ENCODE data around the gene MSI2.
"Not testable (repeated sequence)": the region's sequence is repeated elsewhere in the genome, so short reads cannot be mapped to it uniquely, and the experiment has no call there.

MSI2 gene

DNA sequence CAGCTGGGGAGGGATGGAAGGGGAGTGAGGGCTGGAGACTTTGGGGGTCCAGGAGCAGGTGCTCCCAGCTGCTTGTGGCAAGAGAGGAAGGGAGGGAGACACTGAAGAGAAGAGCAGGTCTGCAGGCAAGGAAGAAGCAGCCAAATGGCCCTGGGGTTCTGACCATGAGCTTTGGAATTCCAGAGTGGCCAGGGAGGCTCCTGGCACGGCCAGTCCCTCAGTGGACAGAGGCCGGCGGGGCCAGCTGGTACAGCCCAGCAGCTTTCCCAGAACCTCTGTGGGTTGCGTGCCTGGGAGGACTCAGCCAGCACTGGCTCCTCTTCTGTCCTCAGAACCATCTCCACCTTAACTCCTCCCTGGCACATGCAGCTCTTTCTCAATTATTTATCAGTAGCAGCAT, 233.0 kb downstream of the MSI2 start:
- no peak for DNase-seq

- DNase-seq: no peak
These were observed 234.0 kb downstream of the MSI2 start for GRCh38 chr17:57490111-57490845.

DNA sequence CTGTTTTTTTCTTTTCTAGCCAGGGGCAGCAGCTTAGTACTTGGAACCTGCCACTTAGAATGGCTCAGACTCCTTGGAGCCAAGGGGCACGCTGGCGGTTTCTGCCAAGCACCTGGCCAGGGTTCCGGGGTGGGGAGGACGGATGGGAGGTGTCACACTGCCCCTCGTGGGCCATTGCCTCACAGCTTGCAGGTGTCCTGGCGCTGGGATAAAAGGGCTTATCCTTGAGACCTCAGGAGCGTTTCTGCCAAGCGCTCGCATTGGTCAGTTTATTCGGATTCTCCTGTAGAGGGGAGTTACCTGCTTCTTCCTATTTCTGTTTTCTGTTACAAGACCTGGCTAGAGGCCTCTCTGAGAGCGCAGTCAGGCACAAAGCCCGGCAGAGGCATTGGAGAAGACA, 234.6 kb downstream of the MSI2 start:
- DNase-seq: no peak

DNA sequence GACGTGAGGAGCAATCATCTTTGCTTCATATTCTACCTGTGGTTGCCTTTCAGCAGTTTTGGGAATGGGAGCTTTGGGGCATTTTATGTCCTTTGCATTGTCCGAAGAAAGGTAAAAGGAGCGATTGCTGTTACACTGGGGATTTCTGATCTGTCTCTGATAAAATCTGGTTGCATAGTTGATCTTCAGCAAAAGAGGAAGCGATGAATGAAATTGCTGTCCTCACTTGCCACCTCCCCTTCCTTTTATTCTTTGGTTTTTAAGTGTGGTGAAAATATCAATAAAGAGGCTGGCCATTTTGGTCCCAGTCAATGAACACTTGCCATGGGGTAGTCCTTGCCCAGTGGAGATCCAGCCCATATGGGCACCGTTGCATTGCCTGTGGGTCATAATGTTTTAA, 236.8 kb downstream of the MSI2 start:
- DNase-seq: no peak

DNA sequence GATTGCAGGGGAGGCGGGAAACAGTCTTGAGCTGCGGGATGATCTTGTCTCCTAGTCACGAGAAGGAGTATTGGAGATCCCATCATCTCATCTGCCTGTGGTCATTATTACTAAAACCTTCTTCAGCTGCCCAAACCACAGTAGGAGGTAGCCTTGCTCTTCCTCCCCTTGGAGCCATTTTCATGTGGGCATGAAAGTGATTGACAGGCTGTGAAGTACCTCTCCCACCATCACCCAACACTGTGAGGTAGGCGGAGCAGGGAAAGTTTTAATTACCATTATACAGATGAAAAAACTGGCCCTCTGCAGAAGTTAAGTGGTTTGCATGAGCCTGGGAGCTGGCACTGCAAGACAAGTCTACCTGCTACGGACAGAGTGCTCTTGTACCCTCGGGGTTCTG, 237.3 kb downstream of the MSI2 start:
- DNase-seq: no peak

GRCh38 chr17:57494443-57494842, 238.1 kb downstream of the MSI2 start:
- DNase-seq: no peak

- no peak for DNase-seq
These were observed 239.4 kb downstream of the MSI2 start for GRCh38 chr17:57495771-57496170.

DNA sequence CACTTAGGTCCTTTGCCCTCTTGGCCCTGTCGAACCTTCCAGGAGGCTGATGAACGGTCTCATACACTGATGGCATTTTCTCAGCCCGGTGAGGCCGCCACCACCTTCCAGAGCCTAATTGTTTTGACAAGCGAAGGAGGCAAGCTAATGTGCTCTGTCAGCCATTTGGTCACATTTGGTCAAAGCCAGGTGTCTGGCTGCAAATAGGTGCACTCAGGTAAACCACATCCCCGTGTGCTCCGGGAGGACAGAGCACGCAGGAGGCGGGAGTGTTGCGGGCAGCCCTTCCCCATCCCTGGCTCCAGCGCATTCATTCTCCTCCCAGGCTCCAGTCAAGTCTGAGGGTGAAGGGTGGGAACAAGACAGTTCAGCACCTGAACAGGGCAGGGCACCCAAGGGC, 240.1 kb downstream of the MSI2 start:
- no peak for DNase-seq

GRCh38 chr17:57498443-57498842, 242.1 kb downstream of the MSI2 start:
- DNase-seq: no peak

- not testable (repeated sequence) for DNase-seq
These were observed 242.9 kb downstream of the MSI2 start for GRCh38 chr17:57499221-57499620.

DNA sequence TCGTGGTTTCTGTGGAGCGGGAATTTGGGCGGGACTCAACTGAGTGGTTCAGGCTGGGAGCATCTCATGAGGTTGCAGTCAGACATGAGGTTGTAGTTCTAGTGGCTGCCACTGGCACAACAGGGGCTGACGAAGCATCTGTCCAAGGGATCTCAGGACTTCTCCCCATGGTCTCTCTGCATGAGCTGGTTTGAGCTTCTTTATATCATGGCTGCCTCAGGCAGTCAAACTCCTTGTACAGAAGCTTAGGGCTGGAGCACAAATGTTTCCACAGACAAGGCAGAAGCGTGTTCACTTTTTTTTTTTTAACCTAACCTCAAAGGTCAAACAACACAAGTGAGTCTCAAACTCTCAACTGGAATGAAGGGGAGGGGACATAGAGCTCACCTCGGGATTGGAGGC, 243.3 kb downstream of the MSI2 start:
- DNase-seq: no peak

GRCh38 chr17:57501016-57501415, 244.7 kb downstream of the MSI2 start:
- no peak for DNase-seq

- no peak for DNase-seq
These were observed 245.7 kb downstream of the MSI2 start for GRCh38 chr17:57502022-57502421.

DNA sequence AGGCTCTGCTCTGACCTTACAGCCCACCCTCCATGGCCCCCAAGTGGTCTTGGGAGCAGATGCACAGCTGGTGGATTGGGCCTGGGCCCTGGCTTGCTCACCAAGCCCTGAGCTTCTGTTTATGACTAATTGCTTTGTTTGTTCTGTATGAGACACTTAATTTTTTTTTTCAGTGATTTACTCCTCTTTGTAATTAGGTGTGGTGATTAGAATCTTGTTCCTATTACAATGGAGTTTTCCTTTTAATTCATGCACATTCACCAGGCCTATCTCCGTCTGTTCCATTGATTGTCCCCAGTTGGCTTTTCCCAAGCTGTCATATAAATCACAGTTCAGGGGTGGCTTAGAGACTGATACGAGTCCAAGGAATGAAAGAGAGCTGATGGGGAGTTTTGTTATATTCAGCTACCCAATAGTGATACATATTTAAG, 246.5 kb downstream of the MSI2 start:
- no peak for DNase-seq

- no peak for DNase-seq
These were observed 247.9 kb downstream of the MSI2 start for GRCh38 chr17:57504208-57504607.

DNA sequence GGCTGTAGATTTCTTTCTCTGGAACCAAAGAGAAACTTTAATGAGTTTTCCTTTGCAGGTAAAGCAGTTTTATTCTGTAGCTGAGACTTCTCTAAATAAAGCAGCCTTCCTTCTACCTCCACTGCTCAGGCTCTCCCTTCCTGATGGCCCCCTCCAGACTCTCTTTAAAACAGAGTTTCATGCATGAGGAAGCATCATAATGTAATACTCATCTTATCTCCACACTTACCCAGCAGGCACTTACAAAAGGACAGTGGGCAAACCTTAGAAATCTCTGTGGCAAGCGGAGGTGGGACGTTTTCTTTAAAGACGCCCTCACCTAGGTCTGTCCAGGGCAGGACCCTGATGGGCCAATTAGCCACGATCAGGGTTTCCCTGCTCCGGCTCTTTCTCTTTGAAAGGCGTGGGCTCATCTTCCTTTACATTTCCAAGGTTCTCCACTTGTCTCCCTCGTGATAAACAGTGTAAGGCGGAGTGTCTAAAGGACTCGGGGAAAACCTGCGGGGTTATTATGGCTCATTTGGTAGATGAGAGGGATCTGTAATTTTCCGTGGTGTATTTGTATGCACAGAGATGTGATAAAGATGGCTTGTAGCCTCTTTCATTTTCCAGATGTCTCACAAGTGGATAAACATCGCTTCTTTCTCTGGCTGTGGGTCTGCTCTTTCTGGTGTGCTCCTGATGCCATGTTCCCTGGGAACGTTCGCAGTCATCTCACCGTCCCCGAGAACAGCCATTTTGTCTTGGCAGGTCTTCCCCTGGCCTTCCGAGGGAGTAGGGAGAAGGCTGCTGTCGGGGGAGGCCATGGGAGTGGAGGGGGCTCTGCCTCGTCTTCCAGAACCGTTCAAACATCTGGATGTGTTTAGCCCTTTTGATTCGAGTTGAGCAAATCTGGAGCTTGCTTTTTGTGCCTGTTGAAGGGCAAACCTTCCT, 249.8 kb downstream of the MSI2 start:
- no peak for DNase-seq

DNA sequence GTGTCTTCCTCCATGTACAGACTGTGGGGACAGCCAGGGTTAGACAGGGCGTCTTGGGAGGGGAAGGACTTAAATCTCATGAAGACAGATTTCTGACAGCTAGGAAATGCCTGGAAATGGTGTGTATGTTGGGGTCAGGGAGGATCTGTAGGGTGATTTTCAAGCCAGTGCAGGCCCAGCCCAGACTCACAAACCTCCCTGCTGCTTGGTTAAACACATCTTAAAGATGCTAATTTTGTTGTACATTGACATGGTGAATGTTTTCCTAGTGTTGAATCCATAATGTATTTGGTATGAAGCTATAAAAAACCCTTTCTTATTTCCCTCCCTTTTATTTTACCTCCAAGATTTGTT, 250.4 kb downstream of the MSI2 start:
- no peak for DNase-seq

DNA sequence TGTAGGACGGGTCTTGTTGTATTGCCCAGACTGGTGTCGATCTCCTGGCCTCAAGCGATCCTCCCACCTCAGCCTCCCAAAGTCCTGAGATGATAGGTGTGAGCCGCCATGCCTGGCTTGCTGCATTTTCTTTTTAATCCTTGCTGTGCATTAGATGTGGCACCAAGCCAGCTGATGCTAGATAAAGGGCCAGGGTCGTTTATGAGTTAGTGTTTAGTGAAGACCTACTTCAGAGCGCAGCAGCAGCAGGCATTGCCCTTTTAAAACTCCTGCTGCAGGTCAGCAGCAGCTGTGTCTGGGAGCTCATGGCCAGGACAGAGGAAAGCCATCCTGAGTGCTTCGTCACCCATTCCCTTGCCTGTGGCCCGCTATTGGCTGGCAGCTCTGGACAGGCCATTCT, 251.5 kb downstream of the MSI2 start:
- DNase-seq: no peak

DNA sequence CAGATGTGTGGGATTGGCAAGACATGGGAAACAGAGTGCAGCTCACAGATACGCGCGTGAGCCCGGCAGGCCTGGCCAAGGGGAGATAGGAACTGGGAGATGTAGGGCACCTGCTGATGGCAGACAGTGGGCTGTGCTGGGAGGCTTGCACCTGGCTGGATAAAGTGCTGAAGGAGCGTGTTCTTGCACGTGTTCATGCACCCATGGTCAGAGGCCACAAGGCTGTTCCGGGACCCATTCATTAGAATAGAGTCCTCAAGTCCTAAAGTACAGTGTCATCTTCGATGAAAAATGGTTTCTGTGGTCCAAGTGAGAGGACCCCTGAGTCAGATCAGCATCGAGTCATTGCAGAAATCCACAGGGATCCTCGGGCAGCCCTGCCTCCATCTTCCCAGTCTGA, 252.3 kb downstream of the MSI2 start:
- DNase-seq: no peak

DNA sequence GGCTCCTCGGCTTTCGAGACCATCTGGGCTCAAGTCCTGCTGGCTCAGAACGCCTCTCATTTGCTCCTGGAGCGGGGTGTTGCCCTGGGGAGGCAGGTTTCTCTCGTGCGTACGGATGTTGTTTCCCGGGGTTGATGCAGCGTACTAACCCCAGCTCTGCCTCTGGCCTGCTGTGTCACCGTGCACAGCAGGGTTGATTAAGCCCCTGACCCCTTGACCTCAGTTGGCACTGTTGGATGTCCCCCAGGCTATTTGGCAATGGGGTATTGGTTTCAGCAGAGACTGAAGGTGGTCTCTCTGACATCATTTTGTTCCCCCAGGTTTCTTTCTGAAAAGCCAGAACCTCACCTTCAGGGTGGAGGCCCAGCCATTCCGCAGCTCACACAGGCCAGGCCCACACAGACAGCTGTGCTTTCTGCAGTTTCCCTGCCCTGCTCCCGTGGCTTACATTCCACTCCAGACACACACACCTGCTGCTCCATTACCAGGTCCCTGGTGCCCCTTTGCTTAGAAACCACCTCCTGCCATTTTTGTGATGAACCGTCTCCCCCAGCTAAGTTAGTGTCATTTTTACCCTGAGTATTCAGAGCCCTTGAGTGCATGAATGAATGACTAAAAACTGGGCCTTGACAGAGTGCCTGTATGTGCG, 255.3 kb downstream of the MSI2 start:
- no peak for DNase-seq

DNA sequence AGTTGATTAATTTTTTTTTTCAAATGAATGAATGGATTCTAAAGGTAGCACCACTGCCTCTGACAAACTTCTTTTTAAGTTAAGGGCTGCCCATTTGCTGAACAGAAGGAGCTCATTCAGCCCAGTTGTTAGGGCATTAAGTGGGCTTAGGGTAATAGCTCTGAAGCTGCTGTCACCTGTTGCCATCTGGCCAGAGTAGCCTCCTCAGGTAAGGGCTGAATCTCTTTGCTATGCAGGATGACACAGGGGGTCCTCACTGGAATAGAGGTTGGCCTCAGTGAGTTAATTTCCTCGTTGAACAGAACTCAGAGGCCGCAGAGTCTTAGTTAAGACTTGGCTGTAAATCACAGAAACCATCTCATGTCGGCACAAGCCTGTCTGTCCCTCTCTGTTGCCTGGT, 255.9 kb downstream of the MSI2 start:
- DNase-seq: no peak

GRCh38 chr17:57512691-57513090, 256.4 kb downstream of the MSI2 start:
- DNase-seq: no peak

DNA sequence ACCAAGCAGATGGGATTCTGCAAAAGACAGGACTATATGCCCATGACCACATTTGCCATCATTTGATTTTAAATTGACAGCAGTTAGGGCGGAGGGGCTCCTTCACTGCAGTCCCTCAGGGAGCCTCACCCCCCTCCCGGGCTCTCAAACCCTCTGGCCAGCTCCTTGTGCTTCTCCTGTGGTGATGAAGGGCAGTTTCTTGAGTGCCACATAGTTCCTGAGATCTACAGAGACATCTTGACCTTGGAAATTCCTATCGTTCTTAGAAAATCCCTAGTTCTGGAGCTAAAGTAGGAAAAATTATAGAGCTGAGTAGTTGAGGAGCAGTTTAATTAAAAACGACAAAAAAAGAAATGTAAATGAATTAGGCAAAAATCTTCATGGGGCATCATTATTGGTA, 257.2 kb downstream of the MSI2 start:
- DNase-seq: no peak

- DNase-seq: no peak
These were observed 258.3 kb downstream of the MSI2 start for GRCh38 chr17:57514614-57515013.

All from NCI-H748 treated with DMSO at 0.1 percent for 48 hours (cell line).